Ecto neural progenitor cell (in vitro differentiated cells): ENCODE results near the gene SRGAP1.
"Not testable (repeated sequence)": the region's sequence is repeated elsewhere in the genome, so short reads cannot be mapped to it uniquely, and the experiment has no call there.

Experiments used
- DNase-seq: peaks from one replicate; pipeline ENCODE4 v3.0.0-alpha.2; 2018; ENCODE audit warnings: low spot score

The SRGAP1 gene

DNA sequence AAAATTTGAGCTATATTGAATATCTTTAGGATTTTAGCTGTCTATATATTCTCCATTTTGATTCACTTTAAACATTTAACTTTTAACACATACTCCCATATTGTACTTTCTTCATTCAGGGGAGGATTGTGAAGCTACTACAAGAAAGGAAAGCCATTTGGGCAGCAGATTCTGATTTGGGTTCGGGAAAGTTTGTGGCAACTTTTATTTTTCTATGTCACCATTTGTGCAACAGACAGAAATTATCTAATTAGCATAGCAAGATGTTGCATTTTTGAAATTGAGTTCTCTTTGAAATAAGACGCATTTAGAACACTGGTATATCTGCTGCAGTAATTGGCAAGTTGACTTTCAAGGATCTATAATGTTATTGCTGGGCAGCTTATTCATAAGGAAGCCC, 243.3 kb downstream of the SRGAP1 start:
- no peak for DNase-seq

GRCh38 chr12:64088431-64089349, 244.2 kb downstream of the SRGAP1 start:
- no peak for DNase-seq

- DNase-seq = no peak
Measured at GRCh38 chr12:64090047-64090446, 245.5 kb downstream of the SRGAP1 start.

GRCh38 chr12:64091186-64091585, 246.7 kb downstream of the SRGAP1 start:
- DNase-seq = no peak

DNA sequence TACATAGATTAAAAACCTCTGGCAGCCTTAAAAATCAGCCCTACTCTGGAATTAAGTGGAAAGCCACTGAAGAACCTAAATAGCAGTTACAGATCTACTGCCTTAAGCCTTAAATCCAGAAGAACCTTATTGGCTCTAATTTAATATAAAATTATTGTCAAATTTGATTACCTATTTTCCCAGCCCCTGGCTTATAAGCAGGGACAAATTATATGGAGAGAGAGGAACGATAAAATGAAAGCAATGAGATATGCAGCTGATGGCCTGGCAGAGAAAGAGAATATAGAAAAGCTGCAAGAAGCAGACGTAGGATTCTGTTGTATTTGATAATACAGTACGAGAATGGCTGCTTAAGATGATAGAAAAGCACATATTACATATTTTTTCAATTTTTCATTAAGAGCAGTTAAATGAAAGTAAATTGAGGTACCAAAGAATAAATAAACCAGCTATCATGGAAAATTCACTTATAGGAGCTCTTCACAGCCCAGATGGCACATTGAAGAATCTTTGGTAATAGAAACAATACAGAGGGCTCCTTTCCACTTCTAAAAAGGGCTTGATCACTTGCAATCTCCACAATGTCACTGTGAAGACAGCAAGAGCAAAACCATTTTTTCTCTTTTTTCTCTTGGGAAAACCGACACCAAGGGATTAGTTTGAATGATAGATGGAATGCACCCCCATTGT, 248.2 kb downstream of the SRGAP1 start:
- no peak for DNase-seq

- no peak for DNase-seq
Measured at GRCh38 chr12:64093689-64094088, 249.2 kb downstream of the SRGAP1 start.

DNA sequence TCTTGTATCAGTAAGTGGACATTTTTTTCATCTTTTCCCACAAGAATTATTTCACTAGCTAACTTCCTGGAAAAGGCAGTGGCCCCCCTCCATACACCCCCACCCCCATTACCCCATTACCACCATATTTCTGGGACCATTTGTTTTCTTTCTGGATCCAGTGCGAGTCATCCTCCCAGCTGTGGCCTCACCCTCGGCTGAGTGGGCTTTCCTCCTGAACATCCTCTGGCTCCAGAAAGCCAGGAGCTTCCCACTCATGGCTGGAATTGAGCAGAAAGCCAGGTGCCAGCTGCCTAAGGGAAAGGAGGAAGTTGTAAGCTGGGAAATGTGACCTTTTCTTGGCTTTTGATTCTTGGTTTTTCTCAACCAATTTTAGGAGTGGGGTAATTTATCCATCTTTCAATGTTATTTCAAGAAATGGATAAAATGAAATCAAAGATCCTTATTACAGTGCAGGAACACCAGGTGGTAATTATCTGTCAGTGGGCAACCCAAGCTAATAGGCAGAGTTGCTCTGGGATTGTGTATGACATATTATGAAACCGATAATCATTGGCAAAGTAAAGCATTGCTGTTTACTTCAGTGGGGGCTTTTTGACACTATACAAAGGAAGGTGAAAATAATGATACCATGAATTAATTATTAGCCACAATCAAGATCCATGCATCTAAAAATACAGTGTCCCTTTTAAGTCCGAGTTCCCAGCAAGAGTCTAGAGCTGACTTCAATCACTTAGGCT, 253.0 kb downstream of the SRGAP1 start:
- no peak for DNase-seq

DNA sequence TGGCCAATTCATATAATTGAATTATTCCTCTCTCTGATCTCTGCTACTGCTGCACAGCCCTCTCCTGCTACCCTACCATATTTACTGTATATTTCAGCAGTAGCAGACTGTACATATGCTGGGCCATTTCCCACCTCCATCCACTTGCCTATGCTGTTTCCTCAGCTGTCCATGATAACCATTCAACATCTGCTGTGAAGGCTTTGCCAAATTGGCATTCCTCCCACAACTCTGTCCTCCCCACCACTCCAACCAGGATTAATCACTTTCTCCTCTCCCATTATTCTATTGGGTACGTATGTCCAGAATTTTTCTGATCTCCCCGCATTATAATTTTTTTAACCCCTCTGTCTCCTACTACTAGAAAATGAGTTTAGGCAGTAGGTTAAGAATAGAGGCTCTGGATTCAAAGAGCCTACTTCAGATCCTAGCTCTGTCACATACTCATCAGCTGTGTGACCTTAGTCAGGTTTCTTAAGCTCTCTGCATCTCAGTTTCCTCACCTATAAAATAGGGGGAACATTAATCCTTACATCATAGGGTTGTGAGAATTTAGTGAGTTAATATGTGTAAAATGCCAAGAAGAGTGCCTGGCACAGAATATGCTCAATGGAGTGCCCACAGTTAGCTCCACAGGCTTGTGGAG, 254.3 kb downstream of the SRGAP1 start:
- no peak for DNase-seq

DNA sequence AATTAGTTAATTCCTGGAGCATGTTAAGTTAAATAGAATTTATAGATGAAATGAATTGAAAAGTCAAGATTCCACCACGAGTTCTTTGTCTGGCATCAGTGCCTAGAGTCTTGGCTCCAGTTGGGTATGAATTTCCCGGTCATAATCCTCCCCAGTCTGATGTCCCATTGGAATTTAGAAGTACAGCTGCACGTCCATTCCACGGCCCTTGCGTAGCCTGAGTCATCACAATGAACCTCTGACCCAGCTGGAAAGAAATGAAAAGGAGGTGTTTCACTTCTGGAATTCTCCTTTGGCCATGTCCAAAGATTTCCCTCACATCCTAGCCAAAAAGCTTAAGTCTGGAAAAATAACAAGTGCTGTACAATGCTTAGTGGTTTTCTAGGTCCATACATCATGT, 254.9 kb downstream of the SRGAP1 start:
- DNase-seq = no peak

DNA sequence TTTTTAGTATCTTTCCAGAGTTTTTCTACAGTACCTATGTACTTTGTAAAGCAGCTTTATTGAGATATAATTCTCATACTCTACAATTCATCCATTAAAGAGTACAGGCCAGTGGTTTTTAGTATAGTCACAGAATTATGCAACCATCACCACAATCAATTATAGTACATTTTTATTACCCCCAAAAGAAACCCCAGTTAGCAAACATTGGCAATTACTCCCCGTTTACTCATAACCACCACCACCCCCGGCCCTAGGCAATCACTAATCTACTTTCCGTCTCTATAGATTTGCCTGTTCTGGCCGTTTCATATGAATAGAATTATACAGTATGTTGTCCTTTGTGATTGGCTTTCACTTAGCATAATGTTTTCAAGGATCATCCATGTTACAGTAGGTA, 257.8 kb downstream of the SRGAP1 start:
- DNase-seq = no peak

- DNase-seq = no peak
Measured at GRCh38 chr12:64103825-64104740, 259.6 kb downstream of the SRGAP1 start.

GRCh38 chr12:64105026-64105425, 260.5 kb downstream of the SRGAP1 start:
- DNase-seq = no peak

DNA sequence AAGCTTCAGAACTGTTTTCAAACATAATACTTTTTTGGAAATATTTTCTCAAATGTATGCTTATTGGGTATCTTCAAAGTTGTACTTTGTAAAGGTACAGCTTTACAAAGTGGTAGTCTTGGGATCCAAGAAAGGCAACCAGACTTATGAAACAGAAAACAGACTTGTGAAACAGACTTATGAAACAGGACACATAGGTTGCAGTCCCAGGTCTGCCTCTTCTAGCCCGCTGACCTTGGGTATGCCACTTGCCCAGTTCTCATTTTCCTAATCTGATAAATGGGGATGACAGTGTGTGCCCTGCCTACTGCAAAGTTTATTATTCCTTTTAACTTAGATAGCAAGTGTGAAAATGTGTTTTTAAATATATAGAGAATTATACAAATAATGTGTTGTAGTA, 263.3 kb downstream of the SRGAP1 start:
- no peak for DNase-seq

DNA sequence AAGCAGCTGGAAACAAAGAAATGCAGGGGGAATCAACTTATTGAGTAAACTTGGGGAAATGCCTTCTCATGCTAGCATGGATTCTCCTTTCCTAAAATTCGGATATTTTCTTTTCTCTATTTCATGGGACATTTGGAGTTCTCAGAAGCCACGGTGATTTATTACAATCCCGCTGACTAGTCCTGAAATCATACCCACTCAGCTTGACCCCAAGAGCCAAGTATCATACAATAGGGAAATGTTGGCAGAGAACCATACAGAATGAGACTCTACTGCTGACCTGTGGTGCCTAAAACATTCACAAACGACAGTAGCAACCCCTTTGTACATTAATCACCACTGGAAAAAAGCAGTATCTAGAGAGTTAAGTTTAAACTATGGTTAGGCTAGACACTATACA, 265.2 kb downstream of the SRGAP1 start:
- DNase-seq = no peak

DNA sequence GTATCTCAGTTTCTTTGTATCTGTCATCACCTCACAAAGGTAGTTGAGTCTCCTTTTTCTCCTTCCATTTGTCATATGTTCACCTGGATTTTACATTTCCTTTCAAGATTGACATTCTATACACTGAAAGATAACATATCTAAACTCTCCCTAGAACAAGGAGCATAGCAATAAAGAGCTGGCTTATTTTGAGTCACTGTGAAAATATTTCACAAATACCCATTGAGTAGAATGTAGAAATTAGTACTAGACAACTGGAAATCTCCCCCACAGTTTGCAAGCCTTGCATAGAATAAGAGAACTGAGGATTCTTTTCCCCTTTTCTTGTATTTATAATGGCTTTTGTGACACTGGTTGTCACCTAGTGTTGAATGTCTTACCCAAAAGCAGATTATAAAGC, 266.4 kb downstream of the SRGAP1 start:
- no peak for DNase-seq

DNA sequence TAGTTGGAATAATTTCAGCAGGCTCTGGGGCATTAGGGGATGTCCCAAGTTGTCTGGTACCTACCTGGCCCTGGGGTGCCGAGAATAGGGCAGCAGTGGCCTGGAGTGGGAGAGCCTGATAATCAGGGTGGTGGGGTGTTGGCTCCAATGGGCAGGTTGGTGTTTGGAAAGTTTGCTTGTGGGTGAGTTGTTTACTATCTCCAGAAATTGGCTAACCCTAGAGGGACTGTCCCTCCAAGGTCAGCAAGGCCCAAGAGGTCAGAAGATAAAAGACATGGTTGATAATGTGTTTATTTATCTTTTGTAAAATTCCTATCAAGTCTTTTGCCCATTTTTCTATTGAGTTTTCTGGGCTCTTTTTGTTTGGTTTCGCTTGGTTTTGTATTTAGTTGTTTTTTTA, 272.5 kb downstream of the SRGAP1 start:
- no peak for DNase-seq

DNA sequence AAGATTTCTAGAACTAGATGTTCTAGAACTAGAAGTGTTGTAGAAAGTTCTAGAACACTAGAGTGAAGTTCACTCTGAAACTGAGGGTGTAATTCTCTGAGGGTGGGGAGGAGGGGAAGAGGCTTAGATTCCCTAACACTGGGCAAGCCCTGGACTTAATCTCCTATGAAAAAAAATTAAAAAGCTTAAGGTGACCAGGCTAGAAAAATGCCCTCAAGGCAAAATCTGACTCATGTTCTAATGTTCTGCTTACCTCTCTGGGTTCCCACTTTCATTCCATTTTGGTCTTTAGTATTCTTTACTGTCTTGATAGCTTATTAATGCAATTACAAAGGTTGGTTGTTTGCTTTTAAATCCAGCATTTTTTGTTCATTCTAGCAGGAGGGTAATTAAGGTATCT, 276.1 kb downstream of the SRGAP1 start:
- no peak for DNase-seq

- DNase-seq = not testable (repeated sequence)
Measured at GRCh38 chr12:64121086-64121485, 276.6 kb downstream of the SRGAP1 start.

GRCh38 chr12:64122154-64122553, 277.7 kb downstream of the SRGAP1 start:
- no peak for DNase-seq

GRCh38 chr12:64122995-64123394, 278.5 kb downstream of the SRGAP1 start:
- DNase-seq = no peak

DNA sequence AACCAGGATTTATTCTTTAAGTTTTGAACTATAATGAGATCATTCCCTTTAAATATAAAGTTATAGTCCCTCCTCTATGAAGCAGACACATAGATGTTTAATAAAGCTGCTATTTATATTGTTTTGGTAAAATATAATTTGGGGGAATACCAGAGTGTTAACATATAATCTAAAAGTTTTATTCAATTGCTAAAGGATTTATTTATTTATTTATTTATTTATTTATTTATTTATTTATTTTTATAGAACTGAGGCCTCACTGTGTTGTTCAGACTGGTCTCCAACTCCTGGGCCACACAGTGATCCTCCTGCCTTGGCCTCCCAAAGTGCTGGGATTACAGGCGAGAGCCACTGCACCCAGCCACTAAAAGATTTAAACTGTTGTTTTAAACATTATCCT, 278.9 kb downstream of the SRGAP1 start:
- no peak for DNase-seq
